ENCODE measurements around the gene ASTN1.

ASTN1 gene

GRCh38 chr1:176893625-176894352, 270.7 kb downstream of the ASTN1 start:
- no peak overlapping the region for H3K4me3 ChIP-seq (ENCODE audit: control insufficient read depth, low read depth, low read length)
- DNase-seq (ENCODE audit: low read depth) = no peak
- no peak for TF ChIP-seq CTCF (IDR thresholded peaks at IDR 0.05; ENCODE audit: control insufficient read depth, insufficient read depth, low read depth, low read length, missing control alignments)

- TF ChIP-seq CTCF (IDR thresholded peaks at IDR 0.05; ENCODE audit: control insufficient read depth, insufficient read depth, low read depth, low read length, missing control alignments) = no peak
- DNase-seq (ENCODE audit: low read depth) = no peak
- no peak overlapping the region for H3K4me3 ChIP-seq (ENCODE audit: control insufficient read depth, low read depth, low read length)
Measured at GRCh38 chr1:176888471-176889032, 276.0 kb downstream of the ASTN1 start.

GRCh38 chr1:176885751-176886150, 278.8 kb downstream of the ASTN1 start:
- no peak for TF ChIP-seq CTCF (IDR thresholded peaks at IDR 0.05; ENCODE audit: control insufficient read depth, insufficient read depth, low read depth, low read length, missing control alignments)
- no peak overlapping the region for H3K4me3 ChIP-seq (ENCODE audit: control insufficient read depth, low read depth, low read length)
- no peak for DNase-seq (ENCODE audit: low read depth)

GRCh38 chr1:176885341-176885740, 279.2 kb downstream of the ASTN1 start:
- no peak for DNase-seq (ENCODE audit: low read depth)
- TF ChIP-seq CTCF (IDR thresholded peaks at IDR 0.05; ENCODE audit: control insufficient read depth, insufficient read depth, low read depth, low read length, missing control alignments) = no peak
- no peak overlapping the region for H3K4me3 ChIP-seq (ENCODE audit: control insufficient read depth, low read depth, low read length)

GRCh38 chr1:176884911-176885310, 279.6 kb downstream of the ASTN1 start:
- no peak for DNase-seq (ENCODE audit: low read depth)
- no peak for TF ChIP-seq CTCF (IDR thresholded peaks at IDR 0.05; ENCODE audit: control insufficient read depth, insufficient read depth, low read depth, low read length, missing control alignments)
- H3K4me3 ChIP-seq (ENCODE audit: control insufficient read depth, low read depth, low read length) = no peak overlapping the region

GRCh38 chr1:176884286-176884685, 280.2 kb downstream of the ASTN1 start:
- DNase-seq (ENCODE audit: low read depth) = no peak
- H3K4me3 ChIP-seq (ENCODE audit: control insufficient read depth, low read depth, low read length) = no peak overlapping the region
- TF ChIP-seq CTCF (IDR thresholded peaks at IDR 0.05; ENCODE audit: control insufficient read depth, insufficient read depth, low read depth, low read length, missing control alignments) = no peak

All from AG09309 (cell line).